GM21390 (cell line): ENCODE results near the gene OR14K1.
"Not testable (repeated sequence)": the region's sequence is repeated elsewhere in the genome, so short reads cannot be mapped to it uniquely, and the experiment has no call there.

Experiments used
- ATAC-seq: cut with Tn5 transposase; IDR thresholded peaks from one replicate; pipeline ENCODE4 v1.9.1; 2021; ENCODE audit not compliant: unreplicated experiment

The OR14K1 gene, protein sequence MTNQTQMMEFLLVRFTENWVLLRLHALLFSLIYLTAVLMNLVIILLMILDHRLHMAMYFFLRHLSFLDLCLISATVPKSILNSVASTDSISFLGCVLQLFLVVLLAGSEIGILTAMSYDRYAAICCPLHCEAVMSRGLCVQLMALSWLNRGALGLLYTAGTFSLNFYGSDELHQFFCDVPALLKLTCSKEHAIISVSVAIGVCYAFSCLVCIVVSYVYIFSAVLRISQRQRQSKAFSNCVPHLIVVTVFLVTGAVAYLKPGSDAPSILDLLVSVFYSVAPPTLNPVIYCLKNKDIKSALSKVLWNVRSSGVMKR

DNA sequence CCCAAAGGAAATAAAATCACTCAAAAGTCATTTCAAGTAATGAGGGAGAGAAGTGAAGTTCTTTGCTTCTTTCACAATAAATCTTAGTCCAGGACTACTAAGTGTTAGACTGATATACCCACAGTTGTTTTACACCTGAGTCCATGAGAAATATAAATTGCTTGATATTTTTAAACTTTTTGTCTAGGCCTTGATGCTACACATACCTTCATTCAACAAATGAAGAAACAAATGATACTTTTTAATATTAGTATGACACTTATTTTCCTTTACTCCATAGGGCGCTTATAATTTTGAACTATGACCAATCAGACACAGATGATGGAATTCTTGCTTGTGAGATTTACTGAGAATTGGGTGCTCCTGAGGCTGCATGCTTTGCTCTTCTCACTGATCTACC lies at the start of gene OR14K1:
Gene OR14K1, plus strand, starts transcription at position 301 of the 400 bp plus-strand sequence. Its CDS starts 0 bp downstream, at position 301.
- no peak for ATAC-seq

DNA sequence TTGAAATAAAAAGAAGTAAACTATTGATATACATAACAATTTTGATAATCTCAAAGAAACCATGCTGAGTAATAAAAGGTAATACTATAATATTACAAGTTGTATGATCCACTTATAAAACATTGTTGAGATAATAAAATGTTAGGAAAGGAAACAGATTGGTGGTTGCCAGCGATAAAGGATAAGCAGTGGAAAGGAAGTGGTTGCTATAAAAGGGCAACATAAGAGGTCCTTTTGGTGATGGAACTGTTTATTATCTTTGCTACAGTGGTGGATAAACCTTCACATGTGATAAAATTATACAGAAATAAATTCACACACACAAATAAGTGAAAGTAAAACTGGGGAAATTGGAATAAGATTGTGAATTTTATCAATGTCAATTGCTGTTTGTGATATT lies 37.1 kb upstream of the OR14K1 start:
- ATAC-seq = no peak

DNA sequence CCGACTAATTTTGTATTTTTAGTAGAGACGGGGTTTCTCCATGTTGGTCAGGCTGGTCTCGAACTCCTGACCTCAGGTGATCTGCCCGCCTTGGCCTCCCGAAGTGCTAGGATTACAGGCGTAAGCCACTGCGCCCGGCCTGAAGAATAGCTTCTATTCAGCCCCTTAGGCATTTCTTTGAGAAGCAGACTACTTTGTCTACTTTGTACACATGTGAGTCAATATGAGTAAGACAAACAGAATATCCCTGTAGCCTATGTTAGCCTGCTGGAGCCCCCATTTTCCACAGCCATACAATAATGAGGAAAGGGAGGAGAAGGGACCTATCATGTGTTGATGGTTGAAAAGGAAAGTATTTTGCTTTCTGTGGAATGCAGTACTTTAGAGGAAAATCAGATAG lies 27.7 kb upstream of the OR14K1 start:
- ATAC-seq = not testable (repeated sequence)

DNA sequence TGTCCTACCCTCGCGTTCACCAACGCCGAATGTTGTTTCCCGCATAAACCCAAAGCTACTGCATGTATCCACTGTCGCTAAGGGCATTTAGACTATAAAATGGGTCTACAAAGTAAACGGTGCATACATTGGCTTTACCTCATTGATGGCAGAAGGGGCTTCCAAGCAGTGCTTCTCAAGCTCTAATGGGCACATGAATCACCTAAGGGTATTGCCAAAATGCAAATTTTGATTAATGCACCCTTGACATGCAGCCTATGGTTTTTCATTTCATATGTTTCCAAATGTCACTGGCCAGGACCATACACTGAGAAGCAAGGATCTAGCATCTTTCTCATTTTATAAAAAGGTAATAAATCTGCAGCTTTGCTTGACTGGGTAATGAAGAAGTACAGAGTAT lies 24.7 kb upstream of the OR14K1 start:
- ATAC-seq = no peak

DNA sequence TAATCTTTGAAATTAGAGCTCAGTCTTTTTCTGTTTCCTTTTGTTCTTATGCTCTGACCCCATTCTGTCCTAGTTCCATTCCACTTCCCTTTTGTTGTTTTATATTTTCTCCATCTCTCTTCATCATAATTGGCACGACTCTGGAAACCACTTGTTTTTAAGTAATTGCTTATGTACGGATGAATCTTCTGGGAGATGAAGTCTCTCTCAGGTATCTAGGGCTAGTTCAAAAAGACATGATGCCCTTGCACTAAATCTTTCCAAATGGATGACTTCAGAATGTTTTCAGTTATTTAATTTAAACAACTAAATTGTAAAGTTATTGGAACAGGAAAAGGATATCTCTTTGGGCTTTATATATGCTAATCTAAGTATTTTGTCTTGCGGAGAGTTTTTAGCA lies 21.9 kb upstream of the OR14K1 start, which contains the start of gene OR6F1:
Gene OR6F1, minus strand, starts transcription at position 101 of the 400 bp plus-strand sequence. CDS start 3,891 bp downstream, outside the sequence.
- ATAC-seq = no peak

DNA sequence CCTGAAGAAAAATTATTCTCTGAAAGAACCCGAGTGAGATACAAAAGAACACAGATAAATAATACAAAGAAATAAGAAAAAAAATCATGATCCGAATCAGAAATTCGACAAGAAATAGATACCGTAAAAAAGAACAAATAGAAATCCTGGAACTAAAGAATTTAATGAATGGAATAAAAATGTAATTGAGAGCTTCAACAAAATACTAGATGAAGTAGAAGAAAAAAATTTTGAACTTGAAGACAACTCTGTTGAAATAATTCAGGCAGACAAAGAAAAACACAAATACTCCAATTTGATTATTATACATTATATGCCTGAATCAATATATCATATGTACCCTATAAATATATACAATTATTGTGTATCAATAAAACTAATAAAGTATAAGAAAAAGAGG lies 17.2 kb upstream of the OR14K1 start:
- ATAC-seq = no peak

DNA sequence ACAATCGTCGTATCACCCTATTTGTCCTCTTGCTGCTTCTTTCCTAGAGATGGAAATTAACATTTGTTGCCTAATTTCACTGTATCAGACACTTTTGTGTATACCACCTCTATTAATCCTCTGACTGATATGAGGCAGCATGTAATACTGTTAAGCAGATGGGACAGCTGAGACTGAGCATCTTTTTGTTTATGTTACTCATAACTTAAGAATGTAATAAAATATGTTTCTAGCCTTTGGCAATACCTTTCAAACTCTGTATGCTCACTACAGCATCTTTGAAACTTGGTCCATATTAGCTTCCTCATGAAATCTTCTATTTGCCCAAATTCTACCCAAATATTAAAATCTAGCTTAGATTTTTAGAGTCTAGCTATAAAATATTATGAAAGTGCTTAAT lies 2.3 kb downstream of the OR14K1 start:
- ATAC-seq = no peak

DNA sequence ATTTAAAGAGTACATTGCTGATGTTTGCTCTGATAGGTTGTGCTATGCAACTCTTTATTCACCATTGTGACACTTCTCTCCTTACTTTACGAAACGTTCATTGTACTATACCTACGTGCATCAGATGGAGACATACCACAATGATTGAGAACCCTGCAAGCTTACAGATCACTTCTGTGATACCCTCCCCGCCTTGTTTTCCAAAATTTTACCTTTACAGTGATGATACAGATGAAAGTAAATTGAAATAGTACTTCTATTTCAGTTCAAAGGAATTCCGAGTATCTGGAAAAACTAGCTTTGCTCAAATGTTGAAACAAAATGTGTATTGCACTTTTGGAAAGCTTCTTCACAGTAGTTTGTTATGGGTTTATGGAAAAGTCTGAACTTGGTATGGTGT lies 3.3 kb downstream of the OR14K1 start:
- no peak for ATAC-seq

DNA sequence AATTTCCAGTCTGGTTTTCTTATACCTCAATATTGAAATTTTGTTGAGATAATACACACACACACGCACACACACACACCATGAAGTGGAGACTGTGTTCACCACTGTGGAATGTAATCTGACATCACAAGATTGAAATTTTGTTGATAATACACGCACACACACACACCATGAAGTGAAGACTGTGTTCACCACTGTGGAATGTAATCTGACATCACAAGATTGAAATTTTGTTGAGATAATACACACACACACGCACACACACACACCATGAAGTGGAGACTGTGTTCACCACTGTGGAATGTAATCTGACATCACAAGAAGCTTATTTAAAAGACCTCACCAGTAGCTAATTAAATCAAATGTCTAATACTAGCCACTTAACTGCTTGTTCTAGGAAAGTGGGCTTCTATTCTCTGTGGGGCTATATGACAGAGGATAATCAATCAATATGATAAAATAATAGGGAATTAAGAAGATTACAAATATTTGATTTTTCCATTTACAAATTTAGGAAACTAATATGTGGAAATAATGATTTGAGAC lies 3.9 kb downstream of the OR14K1 start:
- not testable (repeated sequence) for ATAC-seq

DNA sequence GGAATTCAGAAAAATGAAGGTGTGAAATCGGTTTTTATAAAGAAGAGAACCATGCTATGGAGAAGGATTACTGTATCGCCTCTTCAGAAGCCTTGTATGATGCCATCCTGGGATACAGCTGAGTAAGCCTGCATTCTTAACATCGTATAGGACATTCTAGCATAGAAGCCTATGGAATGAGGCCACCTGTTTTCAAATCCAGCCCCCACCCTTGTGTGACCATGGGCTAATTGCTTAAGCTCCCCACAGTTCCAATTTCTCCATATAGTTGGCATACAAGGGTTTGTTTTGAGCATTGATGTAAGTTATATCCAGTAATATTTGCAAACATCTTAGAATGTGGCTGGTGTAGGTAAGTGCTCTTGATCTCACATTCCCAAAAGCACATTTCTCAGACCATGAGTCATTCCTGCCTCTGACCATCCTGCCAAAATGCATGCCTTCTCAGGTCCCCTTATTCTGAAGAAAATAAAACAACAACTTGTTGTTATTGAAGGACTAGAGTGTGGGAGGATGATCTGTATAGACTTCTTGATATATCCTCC lies 8.0 kb downstream of the OR14K1 start:
- no peak for ATAC-seq

DNA sequence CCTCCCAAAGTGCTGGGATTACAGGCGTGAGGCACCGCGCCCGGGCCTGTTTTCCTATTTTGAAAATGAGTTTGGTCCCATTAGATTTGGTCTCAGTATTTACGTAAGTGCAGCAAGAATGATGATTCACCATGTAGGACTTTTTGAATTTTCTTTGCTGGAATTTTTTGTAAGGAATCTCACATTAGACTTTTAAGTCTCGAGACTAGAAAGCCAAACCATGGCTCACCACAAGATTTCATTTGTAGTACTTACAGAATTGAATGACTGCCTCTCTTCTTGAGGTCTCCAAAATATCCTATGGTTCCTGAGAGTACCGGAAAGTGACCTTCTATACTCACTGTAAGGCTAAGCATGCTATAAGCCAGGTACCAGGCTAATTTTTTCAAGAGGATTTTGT lies 9.2 kb downstream of the OR14K1 start:
- no peak for ATAC-seq

DNA sequence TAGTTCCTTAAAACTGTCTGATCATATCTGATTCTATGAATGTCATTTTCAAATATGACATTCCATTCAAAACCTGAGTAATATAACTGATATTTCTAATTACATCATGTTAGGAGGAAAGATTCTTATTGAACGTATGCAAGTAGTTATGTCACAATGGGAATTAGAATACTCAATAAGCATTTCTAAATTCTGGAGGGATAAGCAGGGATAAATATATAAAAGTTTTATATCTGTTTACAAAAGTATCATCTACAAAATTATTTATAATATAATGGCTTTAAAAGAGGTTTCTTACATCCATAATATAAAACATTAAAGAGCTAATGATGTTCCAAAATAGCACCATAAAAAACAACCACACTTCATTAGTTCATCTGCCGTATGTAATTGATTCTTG lies 9.6 kb downstream of the OR14K1 start, which contains the start of gene OR14A2:
Gene OR14A2, minus strand, starts transcription at position 101 of the 400 bp plus-strand sequence.
- no peak for ATAC-seq

DNA sequence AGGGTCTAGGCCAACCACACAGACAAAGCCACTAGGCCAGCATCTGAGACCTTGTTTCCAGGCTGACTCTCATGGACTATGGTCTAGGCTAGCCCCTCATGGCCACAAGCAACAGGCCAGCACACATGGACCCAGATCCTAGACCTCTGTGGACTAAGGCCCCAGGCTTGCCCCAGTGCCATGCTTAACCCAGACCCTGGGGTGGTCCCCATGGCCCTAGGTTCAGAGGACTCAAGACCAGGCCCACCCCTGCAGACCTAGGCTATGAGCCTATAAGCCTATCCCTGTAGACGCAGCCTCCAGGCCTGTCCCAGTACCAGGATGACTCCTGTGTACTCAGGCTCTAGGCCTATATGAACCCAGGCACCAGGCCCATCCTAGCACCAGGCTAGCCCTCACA lies 11.5 kb downstream of the OR14K1 start:
- no peak for ATAC-seq

DNA sequence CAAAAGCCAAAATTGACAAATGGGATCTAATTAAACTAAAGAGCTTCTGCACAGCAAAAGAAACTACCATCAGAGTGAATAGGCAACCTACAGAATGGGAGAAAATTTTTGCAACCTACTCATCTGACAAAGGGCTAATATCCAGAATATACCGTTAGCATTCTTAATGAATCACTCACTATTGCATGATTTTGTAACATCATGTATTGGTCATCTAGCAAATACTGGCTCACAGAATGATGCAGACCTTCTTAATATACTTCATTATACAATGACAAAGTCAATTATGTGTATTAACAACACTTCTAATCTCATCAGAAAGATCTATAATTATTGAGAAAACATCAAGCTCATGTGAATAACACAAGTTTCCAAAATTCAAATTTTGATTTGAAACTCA lies 15.9 kb downstream of the OR14K1 start:
- ATAC-seq = not testable (repeated sequence)

DNA sequence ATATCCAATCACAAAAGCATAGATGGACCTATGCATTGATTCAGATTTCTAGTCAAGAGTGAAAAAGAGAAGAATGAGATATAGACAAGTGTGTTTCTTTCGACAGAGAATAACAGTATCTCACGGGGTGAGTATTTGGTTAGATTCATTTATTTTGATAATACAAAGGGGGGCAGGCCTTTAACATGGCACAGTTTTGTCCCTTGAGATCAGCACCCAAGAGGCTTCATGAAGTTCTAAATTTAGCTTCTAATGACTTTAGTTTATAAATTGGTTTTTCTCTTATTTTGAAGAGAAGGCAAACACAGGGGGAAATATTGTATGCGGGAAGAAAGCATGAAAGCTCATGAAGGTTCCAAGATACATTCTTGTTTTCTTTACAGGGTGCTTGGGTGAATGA lies 22.0 kb downstream of the OR14K1 start, which contains the start of gene OR1C1:
Gene OR1C1, minus strand, starts transcription at position 101 of the 400 bp plus-strand sequence. CDS start 2,150 bp downstream, outside the sequence.
- no peak for ATAC-seq

DNA sequence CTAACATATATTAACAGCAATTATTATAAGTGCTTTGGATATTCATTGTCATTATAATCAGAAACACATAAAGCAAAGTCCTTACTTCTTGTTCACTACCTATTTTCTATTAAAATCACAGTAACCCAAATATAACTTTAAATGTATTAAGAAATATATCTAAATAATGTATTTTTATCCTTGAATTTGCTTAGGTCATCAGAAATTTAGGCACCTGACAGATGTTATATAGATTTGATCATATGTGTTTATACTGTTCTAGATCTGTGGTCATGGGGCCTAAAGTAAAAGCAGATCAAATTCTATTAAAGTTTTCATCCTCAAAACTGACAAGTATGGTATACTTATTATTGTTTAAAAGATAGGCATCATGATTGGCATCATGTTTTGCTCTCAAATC lies 31.2 kb downstream of the OR14K1 start:
- ATAC-seq = no peak
